K562 (cell line): ENCODE measurements around the gene ATP9B. TPM values are rescaled to one million over a fixed set of nuclear protein-coding genes. Genes with fewer than 3 reads are reported as not detected.

ENCODE experiments used
- ATAC-seq: fragments of 200-7000 bp; cut with Tn5 transposase; 3 replicates; pipeline ENCODE4 v1.9.1; 2020; ENCODE audit warnings: moderate library complexity
- BruUV-seq: library from RNA; stranded (reverse); fragments of 400-500 nt; replicated peaks from 2 replicates; lab custom pipeline; 2021; lab: Mats Ljungman, UMichigan
- CTCF ChIA-PET: fragments of 300-600 bp; formaldehyde crosslinking; extraction: SDS; loops from one replicate; lab custom pipeline; 2021; ENCODE audit warnings: low intra/inter-chr PET ratio; lab: Yijun Ruan, JAX
- POLR2A ChIA-PET: fragments of 300-600, 350-650 bp; sonication (Branson Sonifier 250); formaldehyde crosslinking; extraction: SDS; loops from one replicate; lab custom pipeline; 2021; ENCODE audit warnings: antibody characterized with exemption, inconsistent platforms; lab: Yijun Ruan, JAX
- DNase-seq, 4 experiments: peaks; one replicate each; pipeline versions ENCODE4 v3.0.0 to v3.0.0-alpha.2; 2011 to 2018; ENCODE audit warnings: low spot score in 3 of 4, mixed read lengths in 3 of 4; ENCODE audit errors: extremely low read depth in 1 of 4
- FAIRE-seq: peaks from 2 replicates; lab custom pipeline; 2011; peaks lifted over from hg19 to GRCh38; lab: Jason Lieb, UNC
- H2AFZ ChIP-seq: 2 replicates; pipeline ENCODE4 v1.6.0; 2011; ENCODE audit warnings: low read depth, low read length, control low read depth, inconsistent platforms
- H3K27ac ChIP-seq: fragments of 200-600 bp; 3 replicates; pipeline ENCODE4 v1.8.0; 2011; ENCODE audit warnings: low read depth, mild to moderate bottlenecking, control low read depth, inconsistent platforms, low read length, moderate library complexity, mixed read lengths; ENCODE audit errors: extremely low read depth
- H3K27me3 ChIP-seq, 2 experiments: fragments of 300-600 bp in 1 of 2; 2 replicates in 1 of 2; 3 replicates in 1 of 2; pipeline versions ENCODE4 v1.6.0 to v1.8.0; 2011; ENCODE audit warnings: inconsistent platforms in 2 of 2, low read length in 2 of 2, mild to moderate bottlenecking in 1 of 2, mixed read lengths in 1 of 2, moderate library complexity in 1 of 2; ENCODE audit not compliant: control insufficient read depth in 2 of 2, insufficient read depth in 2 of 2
- H3K36me3 ChIP-seq: fragments of 300-600 bp; 3 replicates; pipeline ENCODE4 v1.8.0; 2011; ENCODE audit warnings: mild to moderate bottlenecking, low read length, inconsistent platforms; ENCODE audit not compliant: control insufficient read depth, insufficient read depth
- H3K4me1 ChIP-seq, 2 experiments: fragments of 200-600 bp in 1 of 2; replicated peaks in 1 of 2; 2 replicates in 1 of 2; 3 replicates in 1 of 2; pipeline versions ENCODE4 v1.5.1 to v1.8.0; 2011; ENCODE audit warnings: inconsistent platforms in 2 of 2, low read length in 2 of 2, mild to moderate bottlenecking in 1 of 2, mixed read lengths in 1 of 2, moderate library complexity in 1 of 2; ENCODE audit not compliant: control insufficient read depth in 2 of 2, insufficient read depth in 2 of 2
- H3K4me2 ChIP-seq: 2 replicates; pipeline ENCODE4 v1.6.1; 2011; ENCODE audit warnings: low read length, control low read depth, inconsistent platforms, mixed read lengths; ENCODE audit not compliant: insufficient read depth
- H3K4me3 ChIP-seq: fragments of 200-600 bp; sonication (generic), shearing (Covaris generic); 2 replicates; pipeline ENCODE4 v1.5.1; 2016; ENCODE audit warnings: control low read depth, inconsistent platforms
- H3K79me2 ChIP-seq: fragments of 200-600 bp; 3 replicates; pipeline ENCODE4 v1.8.0; 2011; ENCODE audit warnings: low read length, inconsistent platforms; ENCODE audit not compliant: control insufficient read depth, insufficient read depth
- H3K9ac ChIP-seq, 2 experiments: 2 replicates each; pipeline versions ENCODE4 v1.6.0 to v1.6.1; 2011; ENCODE audit warnings: low read depth in 2 of 2, low read length in 2 of 2, control low read depth in 1 of 2, inconsistent platforms in 1 of 2, mild to moderate bottlenecking in 1 of 2, mixed read lengths in 1 of 2; ENCODE audit not compliant: insufficient read depth in 1 of 2
- H3K9me1 ChIP-seq: one replicate; pipeline ENCODE4 v1.6.0; 2011; ENCODE audit warnings: inconsistent platforms, mild to moderate bottlenecking, low read length, moderate library complexity; ENCODE audit not compliant: control insufficient read depth, insufficient read depth
- H3K9me3 ChIP-seq: replicated peaks from 2 replicates; pipeline ENCODE4 v1.5.1; 2011; ENCODE audit warnings: low read depth, low read length, inconsistent platforms; ENCODE audit not compliant: control insufficient read depth, insufficient read depth
- H4K20me1 ChIP-seq: replicated peaks from 2 replicates; pipeline ENCODE4 v1.6.1; 2011; ENCODE audit warnings: low read length, inconsistent platforms, mixed read lengths; ENCODE audit not compliant: control insufficient read depth, insufficient read depth
- CBX2 ChIP-seq: fragments of 200-600 bp; sonication (generic); IDR thresholded peaks from one replicate; pipeline ENCODE4 v1.6.1; 2012; ENCODE audit warnings: mild to moderate bottlenecking, low read length, inconsistent platforms; ENCODE audit not compliant: insufficient read depth, poor library complexity, severe bottlenecking
- EGR1 ChIP-seq: fragments of 450-650 bp; conservative IDR thresholded peaks from 2 replicates; pipeline ENCODE4 v1.6.1; 2017; ENCODE audit warnings: mild to moderate bottlenecking
- HOXB6 ChIP-seq: fragments of 250-450 bp; sonication (Bioruptor Pico); IDR thresholded peaks from 2 replicates; pipeline ENCODE4 v1.5.1; 2022; ENCODE audit warnings: mild to moderate bottlenecking, borderline replicate concordance
- JUN ChIP-seq, 2 experiments: sonication (generic) in 1 of 2; formaldehyde crosslinking in 1 of 2; IDR thresholded peaks; 2 replicates each; pipeline versions ENCODE4 v1.6.1 to v1.8.0; 2012 to 2022; ENCODE audit warnings: borderline replicate concordance in 2 of 2, mild to moderate bottlenecking in 2 of 2, improper control_type of control experiment in 1 of 2, low read depth in 1 of 2, low read length in 1 of 2, missing genetic modification reagents in 1 of 2
- MCM2 ChIP-seq: fragments of 450-650 bp; IDR thresholded peaks from 2 replicates; pipeline ENCODE4 v1.6.1; 2017; ENCODE audit warnings: low read depth, mild to moderate bottlenecking
- NR1H2 ChIP-seq: sonication (generic); formaldehyde crosslinking; IDR thresholded peaks from 2 replicates; pipeline ENCODE4 v1.4.0; 2020; ENCODE audit warnings: mild to moderate bottlenecking, missing genetic modification reagents
- SMARCA5 ChIP-seq: fragments of 450-650 bp; IDR thresholded peaks from 2 replicates; pipeline ENCODE4 v1.6.1; 2016
- SRSF1 ChIP-seq: fragments of 200-400 bp; formaldehyde crosslinking; IDR thresholded peaks from 2 replicates; pipeline ENCODE4 v1.6.1; 2017; ENCODE audit warnings: mild to moderate bottlenecking, low read depth, low read length, moderate library complexity
- TAF15 ChIP-seq: fragments of 200-400 bp; formaldehyde crosslinking; IDR thresholded peaks from 2 replicates; pipeline ENCODE4 v1.6.1; 2017; ENCODE audit warnings: mild to moderate bottlenecking, low read depth, low read length, moderate library complexity
- ZKSCAN1 ChIP-seq: fragments of 150-350 bp; IDR thresholded peaks from 2 replicates; pipeline ENCODE4 v1.6.1; 2016; ENCODE audit warnings: low read depth, low read length
- ZNF23 ChIP-seq: fragments of 250-450 bp; sonication (Bioruptor Pico); IDR thresholded peaks from 2 replicates; pipeline ENCODE4 v1.4.0; 2020; ENCODE audit warnings: mild to moderate bottlenecking
- WGBS: fragments of 100-300 bp; shearing (Covaris generic); methylation state at CpG from one replicate; pipeline ENCODE4 v1.1.6; 2016; ENCODE audit warnings: low coverage, mixed read lengths; ENCODE audit not compliant: insufficient coverage; ENCODE audit errors: missing lambda C conversion rate; 5-methylcytosine and 5-hydroxymethylcytosine counted together
- in situ Hi-C: fragments of 300-500 bp; cut with MboI; formaldehyde crosslinking; loops from 4 replicates; pipeline ENCODE4 v1.15.0; 2018; ENCODE audit warnings: inconsistent platforms, mixed read lengths
- intact Hi-C: fragments of 100-400 bp; cut with micrococcal nuclease; formaldehyde crosslinking; loops from 2 replicates; pipeline ENCODE4 v1.14.2; 2022
- polyA plus RNA-seq, 8 experiments: library from polyadenylated mRNA; depleted of rRNA in 4 of 8; stranded (reverse) in 5 of 8; unstranded in 3 of 8; fragments of >200 nt; fragmentation: Nextera tagmentation in 2 of 8; fragmentation: Illumina TruSeq in 1 of 8; extraction: Ambion mirVana in 2 of 8; extraction: Trizol in 1 of 8; gene quantifications; 2 replicates each; pipeline versions ENCODE4 v1.2.1 to v1.2.3, GENCODE V29; 2011 to 2014; ENCODE audit warnings: inconsistent platforms in 1 of 8, missing spikeins in 1 of 8
- total RNA-seq, 7 experiments: library from RNA; depleted of rRNA in 6 of 7; stranded (reverse); fragments of >200 nt in 6 of 7; fragmentation: Illumina TruSeq in 2 of 7; extraction: Trizol in 2 of 7; gene quantifications; 2 replicates each; pipeline versions ENCODE4 v1.2.1 to v1.2.3, GENCODE V29; 2011 to 2021; ENCODE audit warnings: low replicate concordance in 1 of 7

Gene ATP9B
- total and polyA plus RNA-seq, 9 of the 15 experiments (the other 6 are each of a cell fraction or from before 2014, with no cell fraction given), result 0.66 to 13.2 (median 7.9) TPM

GRCh38 chr18:79368681-79369080 is 299.5 kb downstream of the ATP9B start:
- no peaks in the 10 kb centered on the region for H3K36me3 ChIP-seq
- H3K4me1 ChIP-seq, result no peaks in the 10 kb centered on the region
- in situ Hi-C loops (no loop called here), intact Hi-C loops (no loop called here)
- H3K9ac ChIP-seq, result no peak overlapping the region
- FAIRE-seq, result no peak
- CTCF ChIA-PET, result no interaction called here
- no peak overlapping the region for H2AFZ ChIP-seq
- WGBS, result 91% methylated on average over 9 of the region's 15 CpGs
- no peaks in the 10 kb centered on the region for H4K20me1 ChIP-seq
- no peak overlapping the region for H3K4me2 ChIP-seq
- no TSS peak for BruUV-seq
- TF ChIP-seq NR1H2 (CRISPR knock-in tag) (no peak), ZNF23 (CRISPR knock-in tag) (no peak), ZKSCAN1 (no peak), MCM2 (no peak), SMARCA5 (no peak), JUN (IDR thresholded peaks at IDR 0.05; ENCODE audit: borderline replicate concordance, low read depth, low read length) (no peak), JUN (CRISPR knock-in tag; IDR thresholded peaks at IDR 0.05; ENCODE audit: borderline replicate concordance) (no peak), CBX2 (no peak), TAF15 (no peak), HOXB6 (CRISPR knock-in tag) (no peak), SRSF1 (no peak), EGR1 (no peak)
- POLR2A ChIA-PET, result no interaction called here
- H3K79me2 ChIP-seq, result no peaks in the 10 kb centered on the region
- no peak for ATAC-seq
- no peak for DNase-seq
- no peak overlapping the region for H3K27ac ChIP-seq
- no peaks in the 10 kb centered on the region for H3K9me1 ChIP-seq
- H3K4me3 ChIP-seq, result no peak overlapping the region
- H3K27me3 ChIP-seq, result no peaks in the 10 kb centered on the region
- H3K9me3 ChIP-seq, result no peaks in the 10 kb centered on the region
